ENCODE data around the gene AUTS2.

Gene AUTS2

GRCh38 chr7:70596598-70596913, 998.3 kb downstream of the AUTS2 start:
- no peak for DNase-seq

- DNase-seq: no peak
Observed at GRCh38 chr7:70597066-70597465, 998.8 kb downstream of the AUTS2 start.

- no peak for DNase-seq
Observed at GRCh38 chr7:70598976-70599375, 1000.7 kb downstream of the AUTS2 start.

GRCh38 chr7:70599446-70600190, 1001.3 kb downstream of the AUTS2 start:
- no peak for DNase-seq

- no peak for DNase-seq
Observed at GRCh38 chr7:70600993-70601392, 1002.7 kb downstream of the AUTS2 start.

GRCh38 chr7:70602117-70602516, 1003.8 kb downstream of the AUTS2 start:
- DNase-seq: no peak

- DNase-seq: no peak
Observed at GRCh38 chr7:70607281-70607680, 1009.0 kb downstream of the AUTS2 start.

GRCh38 chr7:70607759-70608158, 1009.5 kb downstream of the AUTS2 start:
- DNase-seq: no peak

- no peak for DNase-seq
Observed at GRCh38 chr7:70608229-70608628, 1010.0 kb downstream of the AUTS2 start.

- no peak for DNase-seq
Observed at GRCh38 chr7:70612811-70613210, 1014.5 kb downstream of the AUTS2 start.

GRCh38 chr7:70614237-70615045, 1016.2 kb downstream of the AUTS2 start:
- no peak for DNase-seq

- DNase-seq: no peak
Observed at GRCh38 chr7:70615066-70615606, 1016.9 kb downstream of the AUTS2 start.

GRCh38 chr7:70616211-70616610, 1017.9 kb downstream of the AUTS2 start:
- DNase-seq: no peak

- no peak for DNase-seq
Observed at GRCh38 chr7:70616821-70617220, 1018.5 kb downstream of the AUTS2 start.

GRCh38 chr7:70618020-70618551, 1019.8 kb downstream of the AUTS2 start:
- no peak for DNase-seq

- no peak for DNase-seq
Observed at GRCh38 chr7:70619130-70619529, 1020.9 kb downstream of the AUTS2 start.

GRCh38 chr7:70619659-70620058, 1021.4 kb downstream of the AUTS2 start:
- no peak for DNase-seq

- DNase-seq: no peak
Observed at GRCh38 chr7:70620333-70621055, 1022.2 kb downstream of the AUTS2 start.

- no peak for DNase-seq
Observed at GRCh38 chr7:70621954-70622600, 1023.8 kb downstream of the AUTS2 start.

GRCh38 chr7:70622936-70623335, 1024.7 kb downstream of the AUTS2 start:
- no peak for DNase-seq

GRCh38 chr7:70624500-70625103, 1026.3 kb downstream of the AUTS2 start:
- DNase-seq: no peak

- no peak for DNase-seq
Observed at GRCh38 chr7:70627461-70627860, 1029.2 kb downstream of the AUTS2 start.

All from stimulated activated CD4-positive, alpha-beta T cell treated with anti-CD3 and anti-CD28 coated beads, Interleukin-4, amount 100 ng/mL, for 1 hour (primary cell).